ENCODE results near the gene COL4A3. TPM values are rescaled to one million over a fixed set of nuclear protein-coding genes. Genes with fewer than 3 reads are reported as not detected.

COL4A3 gene
- total RNA-seq, 2 donors from 2014 or later, result 1.7 to 2.4 TPM

DNA sequence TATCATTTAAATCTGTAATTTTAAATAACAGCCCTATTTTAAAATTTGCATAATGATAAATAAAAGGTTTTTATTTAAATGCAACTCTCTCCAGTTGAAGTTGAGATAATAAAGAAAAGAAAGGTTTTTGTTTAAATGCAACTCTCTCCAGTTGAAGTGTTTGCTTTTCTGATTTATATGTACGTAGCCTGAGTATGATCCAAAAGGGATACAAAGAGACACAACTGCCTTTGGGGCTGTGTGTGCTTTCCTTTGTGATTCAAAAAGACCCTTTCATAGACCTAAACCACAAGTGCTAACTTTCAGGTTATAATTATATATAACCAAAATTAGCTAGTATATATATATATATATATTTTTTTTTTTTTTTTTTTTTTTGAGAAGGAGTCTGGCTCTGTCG is 84.5 kb downstream of the COL4A3 start:
- TF ChIP-seq, protein P1, sequence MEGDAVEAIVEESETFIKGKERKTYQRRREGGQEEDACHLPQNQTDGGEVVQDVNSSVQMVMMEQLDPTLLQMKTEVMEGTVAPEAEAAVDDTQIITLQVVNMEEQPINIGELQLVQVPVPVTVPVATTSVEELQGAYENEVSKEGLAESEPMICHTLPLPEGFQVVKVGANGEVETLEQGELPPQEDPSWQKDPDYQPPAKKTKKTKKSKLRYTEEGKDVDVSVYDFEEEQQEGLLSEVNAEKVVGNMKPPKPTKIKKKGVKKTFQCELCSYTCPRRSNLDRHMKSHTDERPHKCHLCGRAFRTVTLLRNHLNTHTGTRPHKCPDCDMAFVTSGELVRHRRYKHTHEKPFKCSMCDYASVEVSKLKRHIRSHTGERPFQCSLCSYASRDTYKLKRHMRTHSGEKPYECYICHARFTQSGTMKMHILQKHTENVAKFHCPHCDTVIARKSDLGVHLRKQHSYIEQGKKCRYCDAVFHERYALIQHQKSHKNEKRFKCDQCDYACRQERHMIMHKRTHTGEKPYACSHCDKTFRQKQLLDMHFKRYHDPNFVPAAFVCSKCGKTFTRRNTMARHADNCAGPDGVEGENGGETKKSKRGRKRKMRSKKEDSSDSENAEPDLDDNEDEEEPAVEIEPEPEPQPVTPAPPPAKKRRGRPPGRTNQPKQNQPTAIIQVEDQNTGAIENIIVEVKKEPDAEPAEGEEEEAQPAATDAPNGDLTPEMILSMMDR (conservative IDR thresholded peaks at IDR 0.05), result no peak
- Mint-ChIP-seq H3K4me1 (peaks cover 13% of the 10 kb centered on the region), H3K27ac (no peak overlapping the region), H3K4me3 (no peak overlapping the region), H3K36me3 (ENCODE audit: low read depth) (peaks cover 3% of the 10 kb centered on the region), H3K9me3 (no peaks in the 10 kb centered on the region), H3K27me3 (ENCODE audit: insufficient read depth) (no peaks in the 10 kb centered on the region)
- Histone ChIP-seq H3K4me3 (ENCODE audit: low read length) (no peak overlapping the region), H3K9me3 (ENCODE audit: control insufficient read depth, low read length) (no peaks in the 10 kb centered on the region), H3K27ac (ENCODE audit: low read depth, low read length) (no peak overlapping the region), H3K9ac (ENCODE audit: extremely low read depth, low read length, poor library complexity, severe bottlenecking) (no peak overlapping the region), H3K36me3 (ENCODE audit: control insufficient read depth, insufficient read depth, low read length) (no peaks in the 10 kb centered on the region), H3K4me1 (ENCODE audit: control insufficient read depth, insufficient read depth, low read length) (no peaks in the 10 kb centered on the region), H3K27me3 (ENCODE audit: control insufficient read depth, insufficient read depth, low read length, poor library complexity, severe bottlenecking) (no peaks in the 10 kb centered on the region)
- no peak for DNase-seq
- WGBS, 2 experiments (ENCODE audit: insufficient coverage in 1 of 2, insufficient read length in 1 of 2), result 89% methylated on average over 2 of the region's 2 CpGs; no CpG with 5 or more reads in 1 of the 2 experiments

DNA sequence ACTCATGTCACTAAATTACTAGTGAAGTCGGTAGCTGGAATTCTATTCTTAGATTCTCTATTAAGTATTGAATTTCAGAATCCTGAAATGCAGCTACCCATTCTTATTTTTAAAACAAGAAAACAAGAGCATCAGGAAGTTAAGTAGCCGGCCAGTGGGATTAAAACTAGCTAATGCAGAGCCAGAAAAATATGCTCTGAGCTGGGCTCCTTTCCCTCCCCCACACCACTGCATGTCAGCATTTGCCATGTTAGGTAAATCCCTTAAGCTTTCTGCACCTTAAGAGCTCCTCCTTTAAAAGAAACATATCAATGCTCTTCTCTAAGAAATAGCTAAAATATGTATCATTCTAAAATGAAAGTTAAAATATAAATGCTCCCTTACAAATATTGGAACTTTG is 88.4 kb downstream of the COL4A3 start:
- H3K36me3 ChIP-seq (ENCODE audit: control insufficient read depth, insufficient read depth, low read length), result no peaks in the 10 kb centered on the region
- DNase-seq, result no peak
- no peaks in the 10 kb centered on the region for H3K36me3 Mint-ChIP-seq (ENCODE audit: low read depth)
- H3K27me3 ChIP-seq (ENCODE audit: control insufficient read depth, insufficient read depth, low read length, poor library complexity, severe bottlenecking), result no peaks in the 10 kb centered on the region
- no peak overlapping the region for H3K4me3 ChIP-seq (ENCODE audit: low read length)
- no peak overlapping the region for H3K9ac ChIP-seq (ENCODE audit: extremely low read depth, low read length, poor library complexity, severe bottlenecking)
- no peaks in the 10 kb centered on the region for H3K27me3 Mint-ChIP-seq (ENCODE audit: insufficient read depth)
- H3K27ac ChIP-seq (ENCODE audit: low read depth, low read length), result no peak overlapping the region
- H3K4me1 ChIP-seq (ENCODE audit: control insufficient read depth, insufficient read depth, low read length), result no peaks in the 10 kb centered on the region
- no peak overlapping the region for H3K27ac Mint-ChIP-seq
- no peak overlapping the region for H3K4me3 Mint-ChIP-seq
- 88 to 100% methylated on average over 1 to 2 of the region's 2 CpGs for WGBS, 2 experiments (ENCODE audit: insufficient coverage in 1 of 2, insufficient read length in 1 of 2)
- no peaks in the 10 kb centered on the region for H3K9me3 ChIP-seq (ENCODE audit: control insufficient read depth, low read length)
- peaks cover 15% of the 10 kb centered on the region for H3K4me1 Mint-ChIP-seq
- TF ChIP-seq, protein P1 (conservative IDR thresholded peaks at IDR 0.05), result no peak
- H3K9me3 Mint-ChIP-seq, result no peaks in the 10 kb centered on the region

DNA sequence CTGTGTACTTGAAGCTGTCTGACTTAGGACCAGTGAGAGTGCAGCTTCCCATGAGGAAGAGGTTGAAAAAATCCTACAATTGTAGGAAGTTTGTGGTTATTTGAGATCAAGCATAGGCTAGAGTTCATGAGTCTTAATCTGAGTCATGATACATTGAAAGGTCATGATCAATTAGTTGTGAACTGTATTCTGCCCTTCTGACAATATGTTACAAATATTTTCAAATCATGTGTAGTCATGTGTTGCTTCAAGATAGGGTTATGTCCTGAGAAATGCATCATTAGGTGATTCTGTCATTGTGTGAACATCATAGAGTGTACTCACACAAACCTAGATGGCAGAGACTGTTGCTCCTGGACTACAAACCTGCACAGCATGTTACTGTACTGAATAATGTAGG is 92.2 kb downstream of the COL4A3 start:
- Histone ChIP-seq H3K27me3 (ENCODE audit: control insufficient read depth, insufficient read depth, low read length, poor library complexity, severe bottlenecking) (no peaks in the 10 kb centered on the region), H3K9me3 (ENCODE audit: control insufficient read depth, low read length) (peaks cover 6% of the 10 kb centered on the region), H3K4me1 (ENCODE audit: control insufficient read depth, insufficient read depth, low read length) (no peaks in the 10 kb centered on the region), H3K4me3 (ENCODE audit: low read length) (no peak overlapping the region), H3K27ac (ENCODE audit: low read depth, low read length) (no peak overlapping the region), H3K9ac (ENCODE audit: extremely low read depth, low read length, poor library complexity, severe bottlenecking) (no peak overlapping the region), H3K36me3 (ENCODE audit: control insufficient read depth, insufficient read depth, low read length) (no peaks in the 10 kb centered on the region)
- H3K36me3 Mint-ChIP-seq (ENCODE audit: low read depth), result no peaks in the 10 kb centered on the region
- peaks cover 15% of the 10 kb centered on the region for H3K4me1 Mint-ChIP-seq
- H3K4me3 Mint-ChIP-seq, result no peak overlapping the region
- TF ChIP-seq, protein P1 (conservative IDR thresholded peaks at IDR 0.05), result no peak
- no peak overlapping the region for H3K27ac Mint-ChIP-seq
- H3K27me3 Mint-ChIP-seq (ENCODE audit: insufficient read depth), result no peaks in the 10 kb centered on the region
- no peak for DNase-seq
- no peaks in the 10 kb centered on the region for H3K9me3 Mint-ChIP-seq
